HG03460 (cell line): Measurements from ENCODE around the gene SFXN5.

ENCODE experiments used
- ATAC-seq: cut with Tn5 transposase; IDR thresholded peaks from one replicate; pipeline ENCODE4 v1.9.1; 2021; ENCODE audit not compliant: unreplicated experiment

The SFXN5 gene

DNA sequence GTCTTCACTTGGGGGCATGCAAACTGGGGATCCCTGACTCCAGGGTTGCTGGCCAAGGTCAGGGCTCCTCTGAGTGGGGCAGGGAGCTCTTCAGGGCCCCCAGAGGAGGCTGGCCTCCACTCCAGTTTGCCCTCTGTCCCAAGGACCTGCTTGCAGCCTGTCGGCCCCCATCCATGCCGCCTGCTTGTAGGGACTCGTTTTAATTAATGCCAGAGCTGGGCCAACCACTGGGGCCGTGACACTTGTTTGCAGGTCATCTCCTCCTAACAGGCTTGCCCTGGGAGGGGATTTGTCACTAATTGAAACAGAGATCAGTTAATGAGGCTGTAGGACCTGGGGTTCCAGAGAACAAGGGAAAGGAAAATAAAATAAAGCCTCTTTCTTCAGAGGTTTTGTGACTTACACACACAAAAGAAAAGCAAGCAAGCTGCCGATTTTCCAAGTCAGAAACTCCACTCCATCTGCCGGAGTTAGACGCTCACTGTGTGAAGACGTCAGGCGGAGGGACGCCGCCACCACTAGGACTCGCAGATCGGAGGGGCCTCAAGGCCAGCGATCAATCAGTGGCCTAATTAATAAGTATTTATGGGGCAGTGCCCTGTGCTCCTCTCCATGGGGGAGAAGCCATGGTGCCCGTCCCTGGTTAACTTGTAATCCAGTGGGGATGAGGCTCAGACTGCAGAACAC lies 75.9 kb downstream of the SFXN5 start:
- no peak for ATAC-seq

DNA sequence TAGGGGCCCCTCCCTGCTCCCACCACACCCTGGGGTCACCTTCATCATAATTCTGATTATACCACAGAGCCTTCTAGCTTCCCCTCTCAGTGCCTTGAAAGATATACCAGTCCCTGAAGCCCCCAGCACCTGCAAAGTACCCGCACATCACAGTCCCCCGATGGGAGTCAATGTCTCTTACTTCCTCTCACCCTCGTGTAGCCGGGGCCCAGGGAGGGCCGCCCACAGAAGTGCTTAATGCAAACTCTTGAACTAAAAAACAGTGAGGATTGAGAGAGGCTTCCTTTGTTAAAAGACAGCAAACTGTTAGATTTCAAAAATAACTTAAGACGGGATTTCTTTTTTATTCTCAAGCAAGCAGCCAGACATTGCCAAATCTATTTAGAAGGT lies 76.5 kb downstream of the SFXN5 start:
- ATAC-seq: no peak

DNA sequence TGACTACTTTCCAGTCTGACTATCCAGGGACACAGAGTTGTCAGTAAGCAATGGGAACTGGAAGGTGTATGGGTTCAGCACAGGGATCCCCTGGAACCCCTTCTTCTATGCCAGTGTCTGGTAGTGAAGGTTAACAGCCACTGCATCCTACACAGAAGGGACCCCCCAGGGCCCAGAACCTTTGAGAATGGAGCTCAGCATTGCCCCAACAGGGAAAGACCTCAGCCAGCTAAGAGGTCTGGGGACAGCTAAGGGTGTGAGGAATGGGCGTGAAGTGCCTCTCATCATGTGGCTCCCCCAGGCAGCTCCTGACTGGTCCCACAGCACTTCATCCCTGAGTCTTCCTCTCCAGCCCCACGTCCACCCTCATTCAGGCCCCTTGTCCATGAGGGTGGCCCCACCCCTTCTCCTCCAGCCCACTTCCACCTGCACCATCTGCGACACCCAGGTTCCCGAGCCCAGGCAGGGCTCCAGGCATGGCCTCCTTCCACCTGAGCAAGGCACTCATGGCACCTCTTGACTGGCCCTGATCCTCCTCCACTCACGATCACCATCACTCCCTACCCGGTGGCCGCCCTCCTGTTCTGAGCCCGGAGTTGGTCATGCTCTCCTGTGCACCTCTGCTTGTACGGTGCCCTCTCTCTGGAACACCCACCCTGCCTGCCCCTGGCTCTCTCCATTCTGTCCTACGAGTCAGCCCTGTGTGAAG lies 77.1 kb downstream of the SFXN5 start:
- ATAC-seq: no peak

DNA sequence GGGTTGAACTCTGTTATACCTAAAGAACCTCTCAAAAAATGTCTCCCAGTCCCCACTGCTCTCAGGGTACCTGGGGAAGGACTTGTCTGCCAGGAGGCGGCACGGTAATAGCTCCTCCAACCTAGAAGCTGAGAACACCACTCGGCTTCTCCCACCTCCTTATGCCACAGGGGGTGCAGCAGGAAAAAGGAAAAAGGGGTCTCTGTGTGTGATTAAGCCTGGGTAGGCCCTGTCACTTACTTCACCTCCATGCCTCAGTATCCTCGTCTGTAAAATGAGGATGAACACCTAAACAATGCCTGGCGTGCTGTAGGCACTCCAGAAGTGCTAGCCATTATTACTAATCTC lies 77.6 kb downstream of the SFXN5 start:
- ATAC-seq: no peak

DNA sequence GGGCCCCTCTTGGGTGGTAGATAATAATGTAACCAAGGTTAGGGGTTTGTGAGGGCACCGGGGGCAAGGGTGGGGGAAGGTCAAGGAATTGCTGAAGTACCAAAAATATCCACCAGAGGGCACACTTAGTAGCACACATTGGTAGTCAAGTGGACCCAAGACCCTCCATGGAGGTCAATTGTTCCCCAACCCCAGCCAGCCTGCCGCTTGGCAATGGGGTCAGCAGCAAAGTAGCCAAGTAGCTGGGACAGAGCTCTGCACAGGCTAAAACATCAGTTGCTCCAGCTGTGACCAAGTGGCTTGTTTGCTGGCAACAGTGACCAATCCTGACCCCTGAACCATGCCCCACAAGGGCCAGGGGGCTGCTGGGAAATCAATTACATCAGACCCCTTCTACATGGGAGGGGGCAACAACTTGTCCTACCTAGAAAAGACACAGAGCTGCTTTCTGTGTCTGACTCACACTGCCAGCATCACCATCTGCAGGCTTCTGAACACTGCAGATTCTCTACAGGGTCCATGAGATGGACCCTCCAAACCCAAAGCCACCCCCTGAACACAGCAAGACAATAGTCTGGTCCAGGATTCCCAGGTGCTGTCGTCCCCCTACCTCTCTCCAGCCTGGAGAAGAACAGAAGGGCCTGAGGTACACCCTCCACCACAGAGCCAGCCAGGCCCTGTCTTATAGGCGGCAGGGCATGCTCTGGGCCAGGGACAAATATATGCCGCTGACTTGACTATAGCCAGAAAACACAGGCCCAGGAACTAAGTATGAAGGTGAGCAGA lies 78.2 kb downstream of the SFXN5 start:
- peak; percentile 59 for ATAC-seq

DNA sequence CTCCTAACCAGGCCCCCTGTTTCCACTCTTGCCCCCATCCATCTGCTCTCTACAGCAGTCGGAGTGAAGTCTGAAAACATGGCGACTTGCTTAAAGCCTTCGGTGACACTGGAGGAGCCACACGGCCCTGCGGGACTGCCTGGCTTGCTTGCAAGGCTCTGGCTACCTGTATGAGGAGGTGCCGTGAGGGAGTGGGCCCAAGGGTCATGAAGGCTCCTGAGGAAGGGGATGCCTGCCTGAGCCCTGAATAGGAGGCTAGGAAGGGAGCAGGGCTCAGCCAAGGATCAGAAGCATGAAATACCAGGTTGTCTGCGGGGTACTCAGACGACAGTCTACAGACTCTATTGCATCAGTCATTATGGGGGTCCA lies 78.8 kb downstream of the SFXN5 start:
- ATAC-seq: no peak

DNA sequence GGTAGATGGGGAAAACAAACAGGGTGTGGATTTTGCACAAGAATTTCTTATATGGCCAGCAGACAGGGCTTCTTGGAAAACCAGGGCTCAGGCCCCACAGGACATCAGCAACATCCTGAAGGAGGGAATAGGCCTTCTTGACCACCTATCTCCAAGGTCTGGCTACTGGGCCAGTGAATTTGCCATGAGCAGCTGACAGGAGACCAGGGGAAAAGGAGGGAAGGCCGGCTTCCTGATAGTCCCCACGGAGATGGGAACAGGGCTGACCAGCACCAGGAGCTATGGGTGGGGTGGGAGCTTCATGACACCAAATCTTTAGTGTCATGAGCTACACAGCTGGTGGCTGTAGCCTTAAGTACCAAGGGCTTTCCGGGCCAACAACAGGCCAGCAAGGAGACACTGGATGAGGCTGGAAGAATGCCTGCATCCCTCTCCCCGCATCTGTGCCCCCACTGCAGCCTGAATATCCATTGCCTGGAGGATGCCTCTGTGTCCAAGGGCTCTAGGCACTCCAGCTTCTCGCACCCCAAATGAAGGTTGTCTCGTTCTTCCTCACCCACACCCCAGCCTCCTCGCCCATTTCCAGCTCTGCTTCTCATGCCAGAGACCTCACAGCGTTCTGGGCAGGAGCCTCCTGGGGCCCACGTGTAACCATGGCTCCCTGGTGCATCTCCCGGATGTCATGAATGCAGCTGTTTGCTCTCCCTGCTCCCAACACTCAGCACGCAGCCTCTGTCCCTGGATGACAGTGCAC lies 79.4 kb downstream of the SFXN5 start:
- ATAC-seq: no peak

DNA sequence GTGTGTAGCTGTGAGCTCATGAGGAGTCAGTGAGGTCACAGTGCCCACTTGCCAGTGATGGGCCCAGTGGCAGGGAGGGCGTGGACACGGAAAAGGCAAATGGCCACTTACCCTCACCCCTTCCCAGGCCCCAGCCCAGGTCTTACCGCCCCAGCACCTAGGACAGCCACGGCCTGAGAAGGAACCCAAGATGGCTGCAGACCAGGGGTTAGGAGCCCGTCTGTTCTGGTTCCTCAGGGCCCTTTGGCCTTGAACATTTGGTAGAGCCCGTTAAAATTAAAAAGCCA lies 80.1 kb downstream of the SFXN5 start:
- ATAC-seq: no peak

DNA sequence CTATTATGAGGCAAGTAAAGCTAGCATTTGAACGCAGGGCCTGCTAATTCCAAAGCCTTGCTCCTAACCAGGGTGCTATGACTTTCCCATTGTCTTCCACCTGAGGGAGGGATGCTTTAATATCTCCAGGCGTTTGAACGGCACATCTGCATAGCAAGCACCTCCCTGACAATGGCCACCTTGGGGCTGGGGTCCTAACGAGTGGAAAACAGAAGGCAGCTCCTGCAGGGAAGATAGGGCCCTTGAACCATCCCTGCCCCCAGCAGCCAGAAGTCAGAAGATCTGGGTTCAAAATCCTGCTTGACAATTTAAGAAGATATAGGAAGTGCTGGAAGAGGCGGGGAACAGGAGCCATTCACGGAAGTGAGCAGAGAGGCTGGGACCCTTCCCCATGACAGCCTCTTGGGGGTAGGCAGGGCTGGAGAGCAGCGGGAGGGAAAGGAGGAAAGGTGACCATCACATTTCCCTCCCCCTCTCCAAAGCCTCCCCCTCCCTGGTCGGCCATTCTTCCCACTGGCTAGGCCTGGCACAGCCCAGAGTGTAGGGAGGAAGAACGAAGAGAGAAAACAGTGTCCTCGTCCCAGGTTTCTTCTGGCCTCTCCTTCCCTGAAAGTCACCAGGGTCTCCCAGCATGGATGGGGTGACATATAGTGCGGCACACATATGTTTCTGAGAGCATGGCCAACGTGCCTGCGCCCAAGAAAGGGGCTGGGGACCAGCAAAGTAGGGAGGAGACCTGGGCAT lies 80.6 kb downstream of the SFXN5 start:
- no peak for ATAC-seq

DNA sequence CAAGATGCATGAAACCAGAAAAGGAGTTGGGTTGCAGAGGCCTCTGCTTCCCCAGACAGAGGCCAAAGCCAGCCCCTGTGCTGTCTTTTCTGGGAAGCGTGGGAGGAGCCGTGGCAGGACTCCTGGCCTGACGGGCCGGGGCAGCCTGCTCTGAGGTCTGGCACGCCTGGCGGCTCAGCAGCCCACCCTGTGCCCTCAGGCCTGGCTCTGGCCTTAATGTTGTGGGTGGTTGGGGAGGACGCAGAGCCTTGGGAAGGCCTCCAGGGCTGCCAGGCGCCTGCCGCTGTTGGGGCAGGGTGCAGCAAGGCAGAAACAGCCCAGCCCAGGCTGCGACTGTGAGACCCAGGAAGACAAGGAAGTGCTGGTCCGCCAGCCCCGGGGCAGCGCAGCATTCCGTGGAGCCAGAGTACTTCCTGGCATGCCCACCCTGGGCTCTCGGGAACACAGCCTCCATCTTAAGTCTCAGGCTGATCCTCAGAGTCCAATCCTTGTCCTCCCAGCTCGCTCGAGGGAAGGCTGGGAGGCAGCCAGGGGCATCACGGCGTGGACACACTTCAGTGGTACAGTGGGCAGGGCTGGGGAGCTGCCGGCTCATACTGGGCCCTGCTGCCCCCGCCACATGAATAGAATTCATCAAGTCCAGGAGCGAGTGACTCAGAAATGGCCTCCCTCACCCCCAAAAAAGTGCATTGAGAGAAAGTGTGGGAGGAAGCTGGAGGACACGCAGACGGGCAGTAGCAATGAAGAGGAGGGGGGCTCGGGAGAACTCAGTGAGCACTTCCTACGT lies 81.5 kb downstream of the SFXN5 start:
- ATAC-seq: no peak

DNA sequence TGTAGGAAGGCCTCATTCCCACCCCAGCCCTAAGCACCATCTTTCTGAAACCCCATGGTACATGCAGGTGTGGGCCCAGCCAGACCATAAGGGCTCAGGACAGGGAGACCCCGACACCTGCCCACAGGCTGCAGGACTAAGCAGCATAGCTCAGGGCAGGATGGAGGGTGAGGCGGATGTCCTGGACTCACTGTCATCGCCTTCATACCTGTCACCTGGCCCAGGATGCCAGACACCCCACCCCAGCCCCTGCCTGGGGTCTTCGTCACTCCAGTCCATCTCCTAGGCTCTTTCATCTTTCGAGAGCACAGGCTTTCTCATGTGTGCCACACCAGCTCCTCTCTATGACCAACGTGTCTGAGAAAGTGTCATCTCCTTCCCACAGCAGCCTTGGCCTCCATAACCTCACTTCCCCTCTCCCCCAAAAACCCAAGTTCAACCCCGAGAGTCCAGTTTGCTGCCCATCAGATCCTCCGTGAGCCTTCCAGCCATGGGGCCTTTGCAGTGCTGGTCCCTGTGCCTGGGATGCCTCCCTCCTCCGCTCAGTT lies 82.7 kb downstream of the SFXN5 start:
- ATAC-seq: no peak

DNA sequence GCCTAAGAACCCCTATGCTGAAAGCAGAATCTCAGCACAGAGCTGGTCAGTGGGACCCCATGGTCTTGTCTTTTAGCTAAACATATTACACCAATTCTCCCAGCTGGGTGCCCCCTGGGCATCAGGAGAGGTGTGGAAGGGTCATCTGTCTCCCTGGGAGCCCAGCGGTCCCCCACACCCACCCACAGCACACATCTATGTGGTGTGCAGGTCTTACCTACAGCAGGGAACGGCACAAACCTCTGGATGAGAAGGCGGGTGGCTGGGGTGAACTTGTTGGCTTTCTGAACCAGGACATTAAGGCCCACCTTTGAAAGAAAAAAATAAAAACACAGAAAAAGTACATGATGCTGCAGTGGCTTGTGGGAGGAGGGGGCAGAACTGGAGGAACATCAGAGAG lies 83.5 kb downstream of the SFXN5 start:
- no peak for ATAC-seq

DNA sequence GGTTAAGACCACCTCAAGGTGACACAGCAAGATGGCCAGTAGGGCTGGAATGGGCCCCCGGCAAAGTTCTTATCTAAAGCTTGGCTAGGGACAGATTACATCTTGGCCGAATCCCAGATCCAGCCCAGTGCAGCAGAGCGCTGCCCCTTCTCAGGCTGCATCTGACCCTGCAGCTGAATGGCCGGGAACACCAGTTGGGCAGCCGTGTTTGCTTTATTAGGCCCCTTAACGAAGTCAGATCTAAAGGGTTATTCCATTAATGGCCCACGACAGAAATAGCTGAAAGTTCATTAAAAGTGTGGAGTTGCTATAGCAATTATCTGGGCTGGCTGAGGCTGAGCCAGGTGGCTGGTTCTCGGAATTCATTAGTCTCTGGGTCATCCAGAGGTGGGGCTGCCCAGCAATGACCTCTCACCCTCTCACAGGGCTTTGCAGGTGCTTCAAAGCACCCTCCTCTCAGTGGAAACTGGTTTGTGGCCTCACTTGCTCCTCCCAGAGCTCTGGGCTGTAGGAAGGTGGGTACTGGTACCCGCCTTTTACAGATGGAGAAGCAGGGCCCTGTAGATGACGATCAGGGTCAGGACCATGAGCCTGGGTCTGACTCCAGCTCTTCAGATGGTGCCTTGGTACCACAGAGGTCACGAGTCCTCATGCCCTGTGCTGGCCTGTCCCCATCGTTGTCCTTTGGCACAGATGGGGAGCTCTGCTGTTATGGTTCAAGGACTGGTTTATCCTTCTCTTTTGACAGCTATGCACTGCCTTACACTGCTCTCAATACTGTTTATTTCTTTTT lies 85.4 kb downstream of the SFXN5 start:
- no peak for ATAC-seq

DNA sequence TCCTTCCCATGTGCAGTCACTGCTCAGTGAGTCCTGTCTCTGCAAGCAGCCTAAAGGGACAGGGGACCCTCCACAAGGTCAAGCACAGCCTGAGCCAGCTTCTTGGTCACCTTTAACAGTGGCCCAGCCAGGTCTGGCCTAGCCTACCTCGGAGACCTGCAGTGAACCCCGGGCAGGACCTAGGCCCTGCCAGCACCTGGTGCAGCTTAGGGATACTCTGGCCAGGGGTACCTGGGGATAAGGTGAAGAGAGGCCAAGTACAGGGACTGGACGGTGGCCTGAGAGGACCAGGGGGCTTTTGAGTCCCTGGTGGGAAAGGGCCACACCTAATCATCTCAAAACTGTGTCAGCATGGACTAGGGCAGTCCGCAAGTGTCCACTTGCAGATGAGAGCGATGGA lies 86.4 kb downstream of the SFXN5 start:
- no peak for ATAC-seq

DNA sequence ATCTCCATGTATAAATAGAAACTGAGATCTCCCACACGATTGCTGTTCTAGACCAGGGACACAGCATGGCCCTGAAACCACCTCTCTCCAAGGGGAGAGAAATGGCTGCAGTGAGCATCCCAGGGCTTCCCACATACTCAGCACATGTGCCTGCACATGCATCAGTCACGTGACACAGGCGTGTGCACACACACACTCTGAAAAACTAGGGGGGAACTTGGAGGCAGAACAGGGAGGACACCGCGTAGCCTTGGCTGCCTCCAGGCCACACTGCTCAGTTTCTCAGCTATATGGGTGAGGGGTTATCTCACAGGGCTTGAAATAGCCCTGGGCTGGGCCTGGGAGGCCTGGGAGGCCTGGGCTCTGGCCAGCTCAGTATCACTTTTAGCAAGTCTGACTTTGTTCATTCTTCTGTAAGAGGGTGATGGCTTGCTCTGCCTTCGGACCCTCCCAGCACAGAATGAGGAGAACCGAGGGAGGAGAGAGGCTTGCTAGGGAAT lies 87.3 kb downstream of the SFXN5 start:
- ATAC-seq: no peak

DNA sequence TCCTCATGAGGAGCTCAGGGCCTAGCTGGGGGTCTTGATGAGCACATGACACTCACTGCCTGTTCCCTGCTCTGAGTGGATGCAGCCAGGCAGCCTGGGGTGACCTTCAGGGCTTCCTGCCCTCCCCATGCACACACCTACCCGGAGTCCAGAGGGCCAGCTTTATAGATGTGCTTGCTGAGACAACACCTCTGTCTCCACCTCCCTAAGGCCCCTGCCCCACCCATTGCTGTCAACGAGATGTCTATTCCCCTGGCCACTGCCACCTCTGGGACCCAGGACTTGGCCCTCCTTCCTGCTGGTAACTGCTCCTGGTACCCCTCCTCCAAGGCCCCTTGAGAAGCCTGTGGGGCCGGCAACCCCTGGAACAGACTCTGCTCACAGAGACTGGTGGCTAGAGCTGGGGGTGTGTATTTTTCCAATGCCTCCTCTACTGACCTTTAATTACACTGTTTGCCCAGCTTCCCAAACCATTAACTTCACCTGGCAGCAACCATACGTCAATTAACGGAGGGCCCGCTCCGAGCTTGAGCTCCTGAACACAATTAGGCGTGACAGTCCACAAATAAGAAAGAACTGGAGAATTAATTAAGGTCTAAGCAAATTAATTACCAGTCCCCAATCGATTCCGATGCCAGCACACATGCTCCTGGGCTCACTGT lies 87.9 kb downstream of the SFXN5 start:
- ATAC-seq: no peak

DNA sequence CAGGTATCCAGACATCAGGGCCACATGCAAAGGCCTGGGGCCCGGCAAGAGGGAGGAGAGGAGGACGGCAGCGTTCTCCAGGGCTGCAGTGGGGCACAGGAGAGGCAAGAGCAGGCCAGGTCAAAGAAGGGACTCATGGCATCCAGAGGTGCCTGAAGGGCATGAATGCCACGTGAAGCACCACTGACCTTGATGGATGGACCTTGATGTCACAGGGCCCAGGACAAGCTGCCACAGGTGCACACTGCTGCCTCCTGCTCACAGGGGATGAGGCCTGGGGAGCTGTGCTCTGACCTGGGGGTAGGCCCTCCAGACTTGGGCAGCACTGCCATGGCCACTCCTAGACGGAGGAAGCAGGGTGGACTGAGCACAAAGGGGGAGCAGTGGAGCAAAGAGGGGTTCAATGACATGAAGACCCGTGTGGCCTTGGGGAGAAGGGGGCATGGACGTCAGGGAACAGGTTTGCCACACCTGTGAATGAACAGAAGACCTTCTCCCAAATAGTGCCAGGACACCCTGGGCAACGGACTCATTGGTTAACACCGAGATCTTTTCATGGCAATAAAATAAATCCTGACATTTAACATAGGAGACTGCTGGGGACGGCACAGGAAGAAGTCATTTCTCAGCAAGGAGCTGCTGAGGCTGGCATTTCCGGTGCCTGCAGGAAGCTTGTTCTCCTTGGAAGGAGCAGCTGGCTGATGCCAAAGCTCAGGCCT lies 88.6 kb downstream of the SFXN5 start:
- no peak for ATAC-seq

DNA sequence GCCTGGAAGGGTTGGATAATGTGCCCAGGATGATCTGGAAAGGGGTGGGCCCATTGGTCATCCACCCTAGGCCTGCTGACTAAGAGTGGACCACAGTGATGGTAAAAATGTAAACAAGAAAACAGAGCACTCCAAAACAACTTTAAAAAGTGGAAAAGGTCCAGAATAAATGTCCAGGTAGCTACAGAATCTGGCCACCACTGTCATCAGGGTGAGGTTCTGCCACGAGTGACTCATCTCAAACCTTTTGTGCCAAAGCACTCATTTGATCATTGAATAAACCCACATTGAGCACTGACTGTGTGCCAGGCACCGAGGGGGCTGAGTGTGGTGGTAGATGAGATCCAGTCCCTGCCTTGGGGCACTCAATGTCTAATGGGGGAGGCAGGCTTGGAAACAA lies 89.3 kb downstream of the SFXN5 start:
- ATAC-seq: no peak
